Left ventricle myocardium inferior (tissue), 1 donor: Measurements from ENCODE around the gene RAG1. TPM values are rescaled to one million over a fixed set of nuclear protein-coding genes. Genes with fewer than 3 reads are reported as not detected.

Experiments used
- DNase-seq: peaks from one replicate; pipeline ENCODE4 v3.0.0-alpha.2; 2020
- H3K27ac ChIP-seq: fragments of 200-600 bp; replicated peaks from 2 replicates; pipeline ENCODE4 v1.8.0; 2021
- H3K27me3 ChIP-seq: fragments of 200-600 bp; 2 replicates; pipeline ENCODE4 v1.8.0; 2021; ENCODE audit warnings: low read depth
- H3K36me3 ChIP-seq: fragments of 200-600 bp; 2 replicates; pipeline ENCODE4 v1.8.0; 2021
- H3K4me1 ChIP-seq: fragments of 200-600 bp; 2 replicates; pipeline ENCODE4 v1.8.0; 2021
- H3K4me3 ChIP-seq: fragments of 200-600 bp; 2 replicates; pipeline ENCODE4 v1.8.0; 2021; ENCODE audit warnings: mild to moderate bottlenecking, moderate library complexity
- H3K9me3 ChIP-seq: fragments of 200-600 bp; replicated peaks from 2 replicates; pipeline ENCODE4 v1.8.0; 2021
- CTCF ChIP-seq: fragments of 200-600 bp; IDR thresholded peaks from 2 replicates; pipeline ENCODE4 v1.8.0; 2021; ENCODE audit warnings: antibody characterized with exemption, mild to moderate bottlenecking, borderline replicate concordance
- intact Hi-C: fragments of 100-400 bp; cut with micrococcal nuclease; formaldehyde crosslinking; loops from one replicate; pipeline ENCODE4 v1.11.0; 2022
- long read RNA-seq: library from polyadenylated mRNA; unstranded; transcript quantifications from one replicate; pipeline ENCODE4 v2.0.0, GENCODE V29; 2021
- total RNA-seq: library from RNA; stranded (reverse); fragmentation: NEBNext Ultra II Directional; extraction: Animal tissue kit (Norgen Biotek cat#: 25700); gene quantifications from one replicate; pipeline ENCODE4 v1.2.1, GENCODE V29; 2021
- donor health status: DM: no; HTN: yes; CAD: no; lungs with severe emphysema.

RAG1 gene
- 1.6 TPM for total RNA-seq
- long read RNA-seq, result 0 reads

DNA sequence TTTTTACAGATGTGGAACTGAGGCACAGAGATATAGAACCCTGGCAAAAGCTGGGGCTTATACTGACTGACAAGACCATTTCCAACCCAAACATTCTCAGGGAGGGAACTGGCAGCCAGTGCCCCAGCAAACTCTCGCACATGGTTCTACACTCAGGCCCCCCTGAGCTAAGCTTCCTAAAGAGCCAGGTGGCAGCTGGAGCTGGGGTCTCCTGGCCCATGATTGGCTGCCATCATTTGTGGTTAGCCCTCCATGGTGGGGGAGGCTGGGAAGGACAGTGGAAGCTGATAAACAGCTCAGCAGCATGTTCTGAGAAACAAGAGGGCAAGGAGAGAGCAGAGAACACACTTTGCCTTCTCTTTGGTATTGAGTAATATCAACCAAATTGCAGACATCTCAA is at the start of gene RAG1:
RAG1 (plus strand) TSS at position 314 of the 400 bp plus-strand sequence. CDS start 5,298 bp downstream, outside the sequence.
- H3K4me3 ChIP-seq, result no peak within 1 kb of the TSS
- no peak within 1 kb of the TSS for H3K27ac ChIP-seq
- H3K27me3 ChIP-seq, result no peaks in the 10 kb centered on the region
- no peaks in the 10 kb centered on the region for H3K9me3 ChIP-seq
- intact Hi-C loops, result no loop called here
- no peak for TF ChIP-seq CTCF
- no peaks in the 10 kb centered on the region for H3K36me3 ChIP-seq
- H3K4me1 ChIP-seq, result peaks cover 5% of the 10 kb centered on the region
- DNase-seq, result no peak

- peaks cover 20% of the 10 kb centered on the region for H3K9me3 ChIP-seq
- no peak overlapping the region for H3K27ac ChIP-seq
- H3K4me3 ChIP-seq, result no peak overlapping the region
- no peak for TF ChIP-seq CTCF
- intact Hi-C loops, result no loop called here
- no peaks in the 10 kb centered on the region for H3K27me3 ChIP-seq
- H3K36me3 ChIP-seq, result no peaks in the 10 kb centered on the region
- no peak for DNase-seq
- peaks cover 14% of the 10 kb centered on the region for H3K4me1 ChIP-seq
These were observed 37.0 kb upstream of the RAG1 start for GRCh38 chr11:36530840-36531239.

DNA sequence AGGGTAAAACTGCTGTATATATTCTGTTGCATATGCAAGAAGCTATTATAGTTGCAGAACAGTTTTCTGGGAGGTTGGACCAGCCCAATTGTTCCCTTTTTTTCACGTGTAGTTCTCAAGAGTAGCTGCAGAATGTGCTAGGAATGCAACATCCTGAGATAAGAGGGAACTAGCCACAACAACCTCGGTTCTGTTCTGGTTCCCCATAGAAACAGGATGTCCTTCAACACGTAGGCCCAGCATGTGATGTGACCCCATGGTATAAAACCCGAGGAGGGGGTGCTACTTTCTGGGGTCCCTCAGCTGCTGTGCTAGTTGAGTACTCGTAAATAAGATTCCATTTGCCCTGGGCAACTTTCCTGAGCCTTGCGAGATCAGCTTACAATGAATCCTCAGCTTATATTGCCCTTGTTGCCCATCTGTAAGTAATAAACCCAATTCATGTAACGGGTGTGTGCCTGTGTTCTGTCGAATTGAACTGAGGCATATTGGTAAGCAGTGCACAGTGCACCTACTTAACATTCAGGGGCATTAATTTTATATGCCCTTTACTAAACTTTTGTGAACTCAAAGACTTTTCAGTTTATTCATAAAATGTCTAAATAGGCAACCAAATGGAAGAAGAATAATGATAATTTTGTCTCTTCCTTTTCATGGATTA is 34.7 kb upstream of the RAG1 start:
- H3K9me3 ChIP-seq, result peaks cover 2% of the 10 kb centered on the region

GRCh38 chr11:36534276-36534840 is 33.4 kb upstream of the RAG1 start:
- DNase-seq, result no peak
- intact Hi-C loops, result no loop called here

More for the DNA sequence above, 34.7 kb upstream of the RAG1 start:
- H3K4me3 ChIP-seq, result no peak overlapping the region
- intact Hi-C loops, result no loop called here
- no peaks in the 10 kb centered on the region for H3K36me3 ChIP-seq
- DNase-seq, result no peak
- H3K4me1 ChIP-seq, result peaks cover 14% of the 10 kb centered on the region
- H3K27me3 ChIP-seq, result no peaks in the 10 kb centered on the region
- TF ChIP-seq CTCF, result no peak
- H3K27ac ChIP-seq, result peak overlapping the region; percentile 31

GRCh38 chr11:36540998-36541397 is 26.8 kb upstream of the RAG1 start:
- Histone ChIP-seq H3K27me3 (no peaks in the 10 kb centered on the region), H3K27ac (peak overlapping the region; percentile 20), H3K4me1 (no peaks in the 10 kb centered on the region), H3K9me3 (no peaks in the 10 kb centered on the region), H3K4me3 (no peak overlapping the region), H3K36me3 (no peaks in the 10 kb centered on the region)
- intact Hi-C loops, result no loop called here
- DNase-seq, result peak; percentile 35
- TF ChIP-seq CTCF, result peak; percentile 65

More at GRCh38 chr11:36534276-36534840, 33.4 kb upstream of the RAG1 start:
- Histone ChIP-seq H3K4me1 (peaks cover 14% of the 10 kb centered on the region), H3K27me3 (no peaks in the 10 kb centered on the region), H3K4me3 (no peak overlapping the region), H3K27ac (no peak overlapping the region), H3K9me3 (no peaks in the 10 kb centered on the region), H3K36me3 (no peaks in the 10 kb centered on the region)
- TF ChIP-seq CTCF, result no peak
